ENCODE data around the gene UNC5C.

The UNC5C gene

GRCh38 chr4:95548738-95549245, at the start of gene UNC5C:
Gene UNC5C, minus strand, starts transcription at chr4:95548973.
- no peaks in the 10 kb centered on the region for H3K9me3 ChIP-seq (ENCODE audit: control insufficient read depth, insufficient read depth, low read depth, low read length)
- H3K27ac ChIP-seq (ENCODE audit: extremely low read depth, low read depth, low read length) = peak within 1 kb of the TSS; percentile 89
- ChIA-PET CTCF (interaction anchor here (0.6 to 2.9 kb wide), 3 partner anchors 11 to 803 kb away, joined by 3 to 12 read pairs (median 4); no protein-coding TSS in a partner anchor), POLR2A (interaction anchor here (0.7 to 2.5 kb wide), 5 partner anchors 8 to 175 kb away, joined by 3 to 10 read pairs (median 4); no protein-coding TSS in a partner anchor)
- H3K4me1 ChIP-seq (ENCODE audit: control insufficient read depth, insufficient read depth, low read length) = peaks cover 3% of the 10 kb centered on the region
- peak within 1 kb of the TSS; percentile 66 for H3K4me3 ChIP-seq (ENCODE audit: low read depth, low read length)
- no peaks in the 10 kb centered on the region for H3K36me3 ChIP-seq (ENCODE audit: control insufficient read depth in 2 of 2, insufficient read depth in 1 of 2, low read length in 2 of 2)
- TF ChIP-seq KLF16 (tag by site-specific recombination; IDR thresholded peaks at IDR 0.05) = 0 out of 2 replicates have a peak, but pooled peaks have one; percentile 41
- TF ChIP-seq ZIC2 (tag by site-specific recombination; IDR thresholded peaks at IDR 0.05) = no peak
- peak; percentile 65 for TF ChIP-seq ZBTB20 (tag by site-specific recombination; IDR thresholded peaks at IDR 0.05)
- TF ChIP-seq ZBTB21 (tag by site-specific recombination; IDR thresholded peaks at IDR 0.05) = no peak
- no peak for TF ChIP-seq ZNF658 (tag by site-specific recombination; IDR thresholded peaks at IDR 0.05)
- no peak for TF ChIP-seq WT1 (tag by site-specific recombination; IDR thresholded peaks at IDR 0.05)
- peak; percentile 21; the same call in 1 of the 2 replicates for TF ChIP-seq SP7 (tag by site-specific recombination; IDR thresholded peaks at IDR 0.05)
- peak; percentile 30; the same call in 1 of the 2 replicates for TF ChIP-seq KLF8 (tag by site-specific recombination; IDR thresholded peaks at IDR 0.05)
- TF ChIP-seq ZNF610 (tag by site-specific recombination; IDR thresholded peaks at IDR 0.05; ENCODE audit: borderline replicate concordance) = 0 out of 2 replicates have a peak, but pooled peaks have one; percentile 59
- TF ChIP-seq ZEB2 (tag by site-specific recombination; IDR thresholded peaks at IDR 0.05) = peak; percentile 61
- TF ChIP-seq KLF1 (tag by site-specific recombination; IDR thresholded peaks at IDR 0.05) = no peak
- no peak for TF ChIP-seq ZNF155 (tag by site-specific recombination; IDR thresholded peaks at IDR 0.05)
- no peak for TF ChIP-seq ZNF112 (tag by site-specific recombination; IDR thresholded peaks at IDR 0.05)
- TF ChIP-seq ZBTB17 (tag by site-specific recombination; IDR thresholded peaks at IDR 0.05) = peak; percentile 59; the same call in 1 of the 2 replicates
- TF ChIP-seq MEIS1 (CRISPR knock-in tag; IDR thresholded peaks at IDR 0.05; ENCODE audit: borderline replicate concordance) = no peak
- TF ChIP-seq, protein P1, sequence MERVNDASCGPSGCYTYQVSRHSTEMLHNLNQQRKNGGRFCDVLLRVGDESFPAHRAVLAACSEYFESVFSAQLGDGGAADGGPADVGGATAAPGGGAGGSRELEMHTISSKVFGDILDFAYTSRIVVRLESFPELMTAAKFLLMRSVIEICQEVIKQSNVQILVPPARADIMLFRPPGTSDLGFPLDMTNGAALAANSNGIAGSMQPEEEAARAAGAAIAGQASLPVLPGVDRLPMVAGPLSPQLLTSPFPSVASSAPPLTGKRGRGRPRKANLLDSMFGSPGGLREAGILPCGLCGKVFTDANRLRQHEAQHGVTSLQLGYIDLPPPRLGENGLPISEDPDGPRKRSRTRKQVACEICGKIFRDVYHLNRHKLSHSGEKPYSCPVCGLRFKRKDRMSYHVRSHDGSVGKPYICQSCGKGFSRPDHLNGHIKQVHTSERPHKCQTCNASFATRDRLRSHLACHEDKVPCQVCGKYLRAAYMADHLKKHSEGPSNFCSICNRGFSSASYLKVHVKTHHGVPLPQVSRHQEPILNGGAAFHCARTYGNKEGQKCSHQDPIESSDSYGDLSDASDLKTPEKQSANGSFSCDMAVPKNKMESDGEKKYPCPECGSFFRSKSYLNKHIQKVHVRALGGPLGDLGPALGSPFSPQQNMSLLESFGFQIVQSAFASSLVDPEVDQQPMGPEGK (tag by site-specific recombination; IDR thresholded peaks at IDR 0.05) = peak; percentile 72
- no peak for TF ChIP-seq ZNF629 (tag by site-specific recombination; IDR thresholded peaks at IDR 0.05)
- TF ChIP-seq GLIS2 (tag by site-specific recombination; IDR thresholded peaks at IDR 0.05) = peak; percentile 73; the same call in 1 of the 2 replicates
- peak; percentile 94 for TF ChIP-seq ZNF341 (tag by site-specific recombination; IDR thresholded peaks at IDR 0.05; ENCODE audit: low read depth)
- TF ChIP-seq ZNF239 (tag by site-specific recombination; IDR thresholded peaks at IDR 0.05) = no peak
- peak; percentile 61 for TF ChIP-seq CTCF (tag by site-specific recombination; IDR thresholded peaks at IDR 0.05)
- TF ChIP-seq KLF9 (tag by site-specific recombination; IDR thresholded peaks at IDR 0.05; ENCODE audit: low read depth) = peak; percentile 33; the same call in 1 of the 2 replicates
- 0 out of 2 replicates have a peak, but pooled peaks have one; percentile 18 for TF ChIP-seq ZBTB48 (tag by site-specific recombination; IDR thresholded peaks at IDR 0.05)
- TF ChIP-seq ZNF677 (tag by site-specific recombination; IDR thresholded peaks at IDR 0.05) = no peak
- TF ChIP-seq ZNF16 (tag by site-specific recombination; IDR thresholded peaks at IDR 0.05; ENCODE audit: low read depth) = no peak
- peak; percentile 65 for TF ChIP-seq SP3 (tag by site-specific recombination; IDR thresholded peaks at IDR 0.05)
- TF ChIP-seq ZNF2 (tag by site-specific recombination; IDR thresholded peaks at IDR 0.05) = peak; percentile 66
- peak; percentile 56 for TF ChIP-seq PRDM10 (tag by site-specific recombination; IDR thresholded peaks at IDR 0.05)
- TF ChIP-seq, protein P2, sequence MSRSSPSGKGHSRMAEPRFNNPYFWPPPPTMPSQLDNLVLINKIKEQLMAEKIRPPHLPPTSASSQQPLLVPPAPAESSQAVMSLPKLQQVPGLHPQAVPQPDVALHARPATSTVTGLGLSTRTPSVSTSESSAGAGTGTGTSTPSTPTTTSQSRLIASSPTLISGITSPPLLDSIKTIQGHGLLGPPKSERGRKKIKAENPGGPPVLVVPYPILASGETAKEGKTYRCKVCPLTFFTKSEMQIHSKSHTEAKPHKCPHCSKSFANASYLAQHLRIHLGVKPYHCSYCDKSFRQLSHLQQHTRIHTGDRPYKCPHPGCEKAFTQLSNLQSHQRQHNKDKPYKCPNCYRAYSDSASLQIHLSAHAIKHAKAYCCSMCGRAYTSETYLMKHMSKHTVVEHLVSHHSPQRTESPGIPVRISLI (tag by site-specific recombination; IDR thresholded peaks at IDR 0.05) = no peak
- TF ChIP-seq, protein P3, sequence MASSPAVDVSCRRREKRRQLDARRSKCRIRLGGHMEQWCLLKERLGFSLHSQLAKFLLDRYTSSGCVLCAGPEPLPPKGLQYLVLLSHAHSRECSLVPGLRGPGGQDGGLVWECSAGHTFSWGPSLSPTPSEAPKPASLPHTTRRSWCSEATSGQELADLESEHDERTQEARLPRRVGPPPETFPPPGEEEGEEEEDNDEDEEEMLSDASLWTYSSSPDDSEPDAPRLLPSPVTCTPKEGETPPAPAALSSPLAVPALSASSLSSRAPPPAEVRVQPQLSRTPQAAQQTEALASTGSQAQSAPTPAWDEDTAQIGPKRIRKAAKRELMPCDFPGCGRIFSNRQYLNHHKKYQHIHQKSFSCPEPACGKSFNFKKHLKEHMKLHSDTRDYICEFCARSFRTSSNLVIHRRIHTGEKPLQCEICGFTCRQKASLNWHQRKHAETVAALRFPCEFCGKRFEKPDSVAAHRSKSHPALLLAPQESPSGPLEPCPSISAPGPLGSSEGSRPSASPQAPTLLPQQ (tag by site-specific recombination; IDR thresholded peaks at IDR 0.05) = 0 out of 2 replicates have a peak, but pooled peaks have one; percentile 22

Data from HEK293 (cell line).